ENCODE data around the gene KIF5A.
"Not testable (repeated sequence)": the region's sequence is repeated elsewhere in the genome, so short reads cannot be mapped to it uniquely, and the experiment has no call there.

Gene KIF5A

GRCh38 chr12:57549909-57550640, at the start of gene KIF5A:
KIF5A (plus strand) TSS chr12:57550044; CDS start chr12:57550272, 228 bp downstream.
- no peak for DNase-seq

- DNase-seq, result no peak
These were observed 49.6 kb upstream of the KIF5A start for GRCh38 chr12:57500213-57500612.

- not testable (repeated sequence) for DNase-seq
These were observed 47.4 kb upstream of the KIF5A start for GRCh38 chr12:57502311-57502969.

DNA sequence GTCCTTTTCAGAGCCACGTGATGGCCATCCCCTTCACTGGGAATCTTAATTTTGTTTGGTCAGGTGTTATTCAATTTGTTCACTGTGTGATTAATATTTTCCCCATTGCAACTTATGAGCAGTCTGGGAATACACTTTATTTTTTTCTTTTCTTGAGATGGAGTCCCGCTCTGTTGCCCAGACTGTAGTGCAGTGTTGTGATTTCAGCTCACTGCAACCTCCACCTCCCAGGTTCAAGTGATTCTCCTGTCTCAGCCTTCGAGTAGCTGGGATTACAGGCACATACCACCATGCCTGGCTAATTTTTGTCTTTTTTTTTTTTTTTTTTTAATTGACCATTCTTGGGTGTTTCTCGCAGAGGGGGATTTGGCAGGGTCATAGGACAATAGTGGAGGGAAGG, 43.3 kb upstream of the KIF5A start:
- DNase-seq, result not testable (repeated sequence)

- DNase-seq, result not testable (repeated sequence)
These were observed 42.0 kb upstream of the KIF5A start for GRCh38 chr12:57507796-57508195.

GRCh38 chr12:57511161-57511560, 38.7 kb upstream of the KIF5A start:
- DNase-seq, result no peak

DNA sequence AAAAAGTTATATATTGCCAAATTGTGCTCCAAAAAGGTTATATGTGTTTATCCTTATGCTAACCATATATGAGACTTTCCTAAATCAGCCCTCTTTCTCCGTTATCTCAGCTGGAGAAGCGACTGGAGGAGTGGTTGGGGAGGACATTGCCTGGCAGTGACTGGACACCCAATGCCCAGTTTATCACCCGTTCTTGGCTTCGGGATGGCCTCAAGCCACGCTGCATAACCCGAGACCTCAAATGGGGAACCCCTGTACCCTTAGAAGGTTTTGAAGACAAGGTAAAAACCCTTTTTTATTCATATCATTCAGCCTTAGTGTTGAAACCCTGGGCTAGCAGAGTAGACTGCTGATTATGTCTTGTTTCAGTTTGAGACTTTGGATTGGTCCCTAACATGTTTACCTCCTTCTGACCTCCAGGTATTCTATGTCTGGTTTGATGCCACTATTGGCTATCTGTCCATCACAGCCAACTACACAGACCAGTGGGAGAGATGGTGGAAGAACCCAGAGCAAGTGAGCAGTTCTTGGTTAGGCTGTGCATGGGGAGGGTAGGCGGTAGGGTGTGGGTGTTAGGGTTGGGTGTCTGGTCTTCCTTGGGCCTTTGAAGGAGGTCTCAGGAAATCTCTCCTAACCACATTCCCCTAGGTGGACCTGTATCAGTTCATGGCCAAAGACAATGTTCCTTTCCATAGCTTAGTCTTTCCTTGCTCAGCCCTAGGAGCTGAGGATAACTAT, 38.1 kb upstream of the KIF5A start:
- DNase-seq, result no peak

DNA sequence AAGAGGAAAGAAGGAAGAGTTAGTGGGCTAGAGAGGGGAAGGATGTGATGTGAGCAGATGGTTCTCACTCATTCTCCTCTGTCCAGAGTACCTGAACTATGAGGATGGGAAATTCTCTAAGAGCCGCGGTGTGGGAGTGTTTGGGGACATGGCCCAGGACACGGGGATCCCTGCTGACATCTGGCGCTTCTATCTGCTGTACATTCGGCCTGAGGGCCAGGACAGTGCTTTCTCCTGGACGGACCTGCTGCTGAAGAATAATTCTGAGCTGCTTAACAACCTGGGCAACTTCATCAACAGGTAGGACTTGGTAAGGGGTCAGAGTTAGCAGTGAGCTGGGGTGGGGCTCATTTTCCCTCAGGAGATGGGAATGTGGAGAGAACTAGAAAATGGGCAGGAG, 37.2 kb upstream of the KIF5A start:
- DNase-seq, result no peak

GRCh38 chr12:57513266-57513665, 36.6 kb upstream of the KIF5A start:
- no peak for DNase-seq

GRCh38 chr12:57513677-57514076, 36.2 kb upstream of the KIF5A start:
- not testable (repeated sequence) for DNase-seq

DNA sequence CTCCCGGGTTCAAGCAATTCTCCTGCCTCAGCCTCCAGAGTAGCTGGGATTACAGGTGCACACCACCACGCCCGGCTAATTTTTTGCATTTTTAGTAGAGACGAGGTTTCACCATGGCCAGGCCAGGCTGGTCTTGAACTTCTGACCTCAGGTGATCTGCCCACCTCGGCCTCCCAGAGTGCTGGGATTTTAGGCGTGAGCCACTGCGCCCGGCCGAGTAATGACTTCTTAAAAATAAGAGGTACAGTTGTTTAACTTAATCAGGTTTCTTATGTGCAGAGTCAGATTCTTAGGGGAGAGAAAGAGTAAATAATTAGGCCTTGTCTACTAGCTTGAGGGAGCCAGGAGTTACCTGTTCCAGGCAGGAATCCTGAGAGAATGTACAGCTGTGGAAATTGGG, 35.6 kb upstream of the KIF5A start:
- DNase-seq, result not testable (repeated sequence)

- DNase-seq, result no peak
These were observed 35.0 kb upstream of the KIF5A start for GRCh38 chr12:57514720-57515407.

DNA sequence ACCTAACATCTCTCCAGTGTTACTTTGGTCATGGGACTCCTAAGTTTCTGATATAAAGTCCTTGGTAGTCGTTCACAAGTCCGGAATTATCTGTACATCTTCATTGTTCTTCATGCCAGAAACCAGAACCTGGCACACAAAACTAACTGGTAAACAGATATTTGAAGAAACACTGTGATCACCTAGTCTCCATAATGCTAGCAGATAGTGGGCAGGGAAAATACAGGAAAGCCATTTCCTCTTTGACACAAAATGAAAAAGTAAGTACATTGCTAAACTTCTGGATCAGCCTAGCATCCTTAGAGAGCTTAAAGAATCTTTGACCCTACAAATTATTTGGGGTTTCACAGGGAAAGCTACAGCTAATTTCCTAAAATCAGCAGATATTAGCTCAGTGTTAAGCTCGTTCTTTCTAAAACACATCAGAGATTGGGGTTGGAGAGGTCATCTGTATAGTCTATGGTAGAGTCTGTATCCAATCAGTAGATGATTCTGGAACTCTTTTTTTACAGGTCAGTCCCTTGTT, 34.4 kb upstream of the KIF5A start:
- DNase-seq, result no peak

DNA sequence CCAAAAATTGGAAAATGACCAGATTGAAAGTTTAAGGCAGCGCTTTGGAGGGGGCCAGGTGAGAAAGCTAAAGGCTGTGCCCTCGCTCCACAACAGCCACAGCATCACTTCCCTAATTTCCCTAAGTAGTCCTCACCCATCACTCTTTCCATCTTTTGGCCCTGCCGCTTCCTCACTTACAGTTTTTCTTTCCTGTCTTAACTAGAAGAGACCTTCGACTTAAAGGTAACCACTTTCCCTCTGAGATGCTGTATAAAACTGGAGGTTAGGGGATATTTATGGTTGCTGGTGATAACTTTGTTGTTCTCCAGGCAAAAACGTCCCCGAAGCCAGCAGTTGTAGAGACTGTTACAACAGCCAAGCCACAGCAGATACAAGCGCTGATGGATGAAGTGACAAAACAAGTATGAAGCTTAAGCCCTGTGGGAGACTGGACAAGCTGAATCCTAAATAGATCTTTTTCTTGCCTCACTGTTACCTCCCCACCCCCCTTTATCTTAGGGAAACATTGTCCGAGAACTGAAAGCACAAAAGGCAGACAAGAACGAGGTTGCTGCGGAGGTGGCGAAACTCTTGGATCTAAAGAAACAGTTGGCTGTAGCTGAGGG, 33.8 kb upstream of the KIF5A start:
- no peak for DNase-seq

DNA sequence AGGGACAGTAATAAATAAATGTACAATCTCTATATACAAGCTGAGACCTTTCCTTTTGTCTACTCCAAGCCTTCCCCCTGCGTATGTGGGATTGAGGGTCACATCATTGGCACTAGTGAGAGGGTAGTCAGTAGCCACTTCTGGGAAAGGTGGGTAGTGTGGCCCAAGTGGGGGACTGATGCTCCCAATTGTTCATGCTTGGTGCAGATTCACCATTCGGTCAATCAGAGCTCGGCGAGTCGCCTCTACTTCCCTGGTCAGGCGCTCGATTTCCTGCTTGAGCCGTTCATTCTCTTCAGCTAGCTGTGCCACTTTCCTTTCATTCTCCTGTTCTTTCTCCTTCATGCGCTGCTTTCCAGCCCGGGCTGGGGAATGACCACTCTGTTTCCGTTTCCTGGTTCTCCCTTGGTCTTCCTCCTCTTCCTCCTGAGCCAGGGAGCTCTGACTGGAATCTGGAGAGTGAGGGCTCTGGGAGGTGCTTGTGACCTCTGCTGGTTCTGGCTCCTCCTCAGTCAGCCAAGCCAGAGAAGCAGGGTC, 33.2 kb upstream of the KIF5A start:
- DNase-seq, result no peak

GRCh38 chr12:57517187-57517586, 32.7 kb upstream of the KIF5A start:
- no peak for DNase-seq

DNA sequence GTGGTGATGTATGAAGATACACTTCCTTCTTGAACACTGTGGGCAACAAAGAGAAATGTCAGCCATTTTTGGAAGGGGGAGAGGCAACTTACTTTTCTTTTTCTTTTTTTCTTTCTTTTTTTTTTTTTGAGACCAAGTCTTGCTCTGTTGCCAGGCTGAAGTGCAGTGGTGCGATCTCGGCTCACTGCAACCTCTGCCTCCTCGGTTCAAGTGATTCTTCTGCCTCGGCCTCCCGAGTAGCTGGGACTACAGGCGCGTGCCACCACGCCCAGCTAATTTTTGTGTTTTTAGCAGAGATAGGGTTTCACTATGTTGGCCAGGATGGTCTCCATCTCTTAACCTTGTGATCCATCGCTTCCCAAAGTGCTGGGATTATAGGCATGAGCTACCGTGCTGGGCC, 32.1 kb upstream of the KIF5A start:
- DNase-seq, result not testable (repeated sequence)

- DNase-seq, result no peak
These were observed 31.5 kb upstream of the KIF5A start for GRCh38 chr12:57518176-57518919.

DNA sequence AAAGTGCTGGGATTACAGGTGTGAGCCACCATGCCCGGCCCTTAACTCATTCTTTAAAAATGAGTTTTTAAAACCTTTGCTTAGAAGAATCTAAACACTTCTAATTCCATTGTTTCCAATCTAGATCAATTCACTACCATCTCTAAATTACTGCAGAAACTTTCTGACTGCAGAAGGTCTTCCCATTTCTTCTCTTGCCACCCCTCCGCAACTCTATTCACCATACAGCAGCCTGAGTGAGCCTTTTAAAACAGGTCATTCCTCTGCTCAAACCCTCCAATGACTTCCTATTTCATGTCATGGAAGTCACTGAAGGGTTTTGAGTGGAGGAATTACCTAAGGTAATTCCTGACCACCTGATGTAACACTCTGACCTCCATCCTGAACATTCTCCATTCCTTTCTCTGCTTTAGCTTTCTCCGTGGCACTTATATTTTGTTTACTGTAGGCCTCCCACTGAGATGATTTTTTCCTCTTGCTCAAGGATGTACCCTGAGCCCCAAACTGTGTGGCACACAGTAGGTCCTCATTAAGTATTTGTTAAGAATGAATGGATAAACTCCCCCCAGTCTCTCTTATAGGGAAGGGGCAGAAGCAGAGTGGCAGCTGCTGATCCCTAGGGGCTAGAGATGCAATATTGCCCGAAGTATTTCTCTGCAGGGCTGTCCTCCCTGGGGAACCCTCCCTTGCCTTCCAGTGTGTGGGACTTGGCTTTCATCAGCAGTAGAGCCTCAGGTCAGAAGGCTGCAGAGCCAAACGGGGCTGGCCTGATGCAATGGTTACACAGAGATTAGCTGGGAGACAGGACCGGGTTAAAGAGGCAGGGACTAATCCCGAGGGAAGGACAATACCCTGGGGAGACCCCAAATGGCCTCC, 30.7 kb upstream of the KIF5A start:
- no peak for DNase-seq

- no peak for DNase-seq
These were observed 30.1 kb upstream of the KIF5A start for GRCh38 chr12:57519796-57520052.

Data from NCI-H524 treated with DMSO at 0.1 percent for 48 hours (cell line).